GM18502 (cell line): ENCODE data around the gene PLXNB1.
"Not testable (repeated sequence)": the region's sequence is repeated elsewhere in the genome, so short reads cannot be mapped to it uniquely, and the experiment has no call there.

Source experiments
- ATAC-seq: cut with Tn5 transposase; IDR thresholded peaks from one replicate; pipeline ENCODE4 v1.9.1; 2021; ENCODE audit warnings: mild to moderate bottlenecking; ENCODE audit not compliant: unreplicated experiment, poor library complexity

PLXNB1 gene

GRCh38 chr3:48465237-48465530 is 35.3 kb upstream of the PLXNB1 start:
- no peak for ATAC-seq

GRCh38 chr3:48464713-48465221 is 34.9 kb upstream of the PLXNB1 start:
- ATAC-seq: no peak

GRCh38 chr3:48463703-48464102 is 33.8 kb upstream of the PLXNB1 start:
- ATAC-seq: no peak

- ATAC-seq: not testable (repeated sequence)
These were observed 31.9 kb upstream of the PLXNB1 start for GRCh38 chr3:48461767-48462166.

GRCh38 chr3:48460517-48460902 is 30.6 kb upstream of the PLXNB1 start:
- ATAC-seq: no peak

GRCh38 chr3:48459773-48460516 is 30.1 kb upstream of the PLXNB1 start:
- no peak for ATAC-seq

- ATAC-seq: no peak
These were observed 29.4 kb upstream of the PLXNB1 start for GRCh38 chr3:48459331-48459730.

- ATAC-seq: no peak
These were observed 26.6 kb upstream of the PLXNB1 start for GRCh38 chr3:48456456-48456855.

GRCh38 chr3:48451270-48451669 is 21.4 kb upstream of the PLXNB1 start:
- no peak for ATAC-seq

GRCh38 chr3:48446425-48447193 is 16.7 kb upstream of the PLXNB1 start, which contains the start of gene ATRIP:
Gene ATRIP (plus strand): TSS chr3:48446737. CDS start chr3:48446846, 109 bp downstream.
- ATAC-seq: peak; percentile 85

GRCh38 chr3:48446043-48446424 is 16.1 kb upstream of the PLXNB1 start:
- ATAC-seq: no peak

GRCh38 chr3:48445277-48445882 is 15.5 kb upstream of the PLXNB1 start:
- no peak for ATAC-seq

GRCh38 chr3:48441940-48442339 is 12.1 kb upstream of the PLXNB1 start:
- no peak for ATAC-seq

- ATAC-seq: no peak
These were observed 10.7 kb upstream of the PLXNB1 start for GRCh38 chr3:48440590-48440958.

GRCh38 chr3:48439820-48440589 is 10.1 kb upstream of the PLXNB1 start, which contains the start of the genes CCDC51 and TMA7:
Gene CCDC51 (minus strand): TSS chr3:48440119. CDS start chr3:48435128, 4,991 bp downstream.
Gene TMA7 (plus strand): TSS chr3:48440257. CDS start chr3:48440297, 40 bp downstream.
- ATAC-seq: peak; percentile 92

GRCh38 chr3:48437812-48438211 is 7.9 kb upstream of the PLXNB1 start:
- ATAC-seq: no peak

- ATAC-seq: no peak
These were observed 7.0 kb upstream of the PLXNB1 start for GRCh38 chr3:48436855-48437254.

- ATAC-seq: no peak
These were observed 6.5 kb upstream of the PLXNB1 start for GRCh38 chr3:48436477-48436787.

- peak; percentile 40 for ATAC-seq
These were observed 6.0 kb upstream of the PLXNB1 start for GRCh38 chr3:48435774-48436476.

GRCh38 chr3:48435223-48435595 is 5.3 kb upstream of the PLXNB1 start:
- no peak for ATAC-seq
